ENCODE results near the gene OCA2.

Gene OCA2

GRCh38 chr15:27817258-27817657 is 281.9 kb downstream of the OCA2 start:
- DNase-seq (ENCODE audit: low read depth), result no peak

GRCh38 chr15:27816790-27817189 is 282.3 kb downstream of the OCA2 start:
- no peak for DNase-seq (ENCODE audit: low read depth)

GRCh38 chr15:27815035-27815434 is 284.1 kb downstream of the OCA2 start:
- DNase-seq (ENCODE audit: low read depth), result no peak

- DNase-seq (ENCODE audit: low read depth), result no peak
These were observed 286.0 kb downstream of the OCA2 start for GRCh38 chr15:27813139-27813538.

GRCh38 chr15:27808182-27808581 is 290.9 kb downstream of the OCA2 start:
- DNase-seq (ENCODE audit: low read depth), result no peak

GRCh38 chr15:27807335-27807734 is 291.8 kb downstream of the OCA2 start:
- DNase-seq (ENCODE audit: low read depth), result no peak

GRCh38 chr15:27806396-27806795 is 292.7 kb downstream of the OCA2 start:
- no peak for DNase-seq (ENCODE audit: low read depth)

- no peak for DNase-seq (ENCODE audit: low read depth)
These were observed 293.6 kb downstream of the OCA2 start for GRCh38 chr15:27805261-27806220.

- no peak for DNase-seq (ENCODE audit: low read depth)
These were observed 294.4 kb downstream of the OCA2 start for GRCh38 chr15:27804569-27805260.

GRCh38 chr15:27798807-27799206 is 300.3 kb downstream of the OCA2 start:
- DNase-seq (ENCODE audit: low read depth), result no peak

GRCh38 chr15:27797765-27798164 is 301.4 kb downstream of the OCA2 start:
- DNase-seq (ENCODE audit: low read depth), result no peak

- no peak for DNase-seq (ENCODE audit: low read depth)
These were observed 302.5 kb downstream of the OCA2 start for GRCh38 chr15:27796405-27797320.

GRCh38 chr15:27792756-27793264 is 306.3 kb downstream of the OCA2 start:
- DNase-seq (ENCODE audit: low read depth), result no peak

- no peak for DNase-seq (ENCODE audit: low read depth)
These were observed 308.8 kb downstream of the OCA2 start for GRCh38 chr15:27790270-27790669.

- no peak for DNase-seq (ENCODE audit: low read depth)
These were observed 311.2 kb downstream of the OCA2 start for GRCh38 chr15:27787931-27788330.

- DNase-seq (ENCODE audit: low read depth), result no peak
These were observed 315.0 kb downstream of the OCA2 start for GRCh38 chr15:27784107-27784506.

- DNase-seq (ENCODE audit: low read depth), result no peak
These were observed 315.4 kb downstream of the OCA2 start for GRCh38 chr15:27783678-27784077.

GRCh38 chr15:27782125-27782524 is 317.0 kb downstream of the OCA2 start:
- DNase-seq (ENCODE audit: low read depth), result no peak

GRCh38 chr15:27776501-27776900 is 322.6 kb downstream of the OCA2 start:
- no peak for DNase-seq (ENCODE audit: low read depth)

GRCh38 chr15:27774638-27775037 is 324.5 kb downstream of the OCA2 start:
- no peak for DNase-seq (ENCODE audit: low read depth)

- DNase-seq (ENCODE audit: low read depth), result no peak
These were observed 324.9 kb downstream of the OCA2 start for GRCh38 chr15:27774191-27774590.

GRCh38 chr15:27771892-27772291 is 327.2 kb downstream of the OCA2 start:
- no peak for DNase-seq (ENCODE audit: low read depth)
